ENCODE results near the gene FAT3. TPM values are rescaled to one million over a fixed set of nuclear protein-coding genes. Genes with fewer than 3 reads are reported as not detected.

The FAT3 gene
- total RNA-seq, 1 experiment from 2014 or later = 3.4 TPM

DNA sequence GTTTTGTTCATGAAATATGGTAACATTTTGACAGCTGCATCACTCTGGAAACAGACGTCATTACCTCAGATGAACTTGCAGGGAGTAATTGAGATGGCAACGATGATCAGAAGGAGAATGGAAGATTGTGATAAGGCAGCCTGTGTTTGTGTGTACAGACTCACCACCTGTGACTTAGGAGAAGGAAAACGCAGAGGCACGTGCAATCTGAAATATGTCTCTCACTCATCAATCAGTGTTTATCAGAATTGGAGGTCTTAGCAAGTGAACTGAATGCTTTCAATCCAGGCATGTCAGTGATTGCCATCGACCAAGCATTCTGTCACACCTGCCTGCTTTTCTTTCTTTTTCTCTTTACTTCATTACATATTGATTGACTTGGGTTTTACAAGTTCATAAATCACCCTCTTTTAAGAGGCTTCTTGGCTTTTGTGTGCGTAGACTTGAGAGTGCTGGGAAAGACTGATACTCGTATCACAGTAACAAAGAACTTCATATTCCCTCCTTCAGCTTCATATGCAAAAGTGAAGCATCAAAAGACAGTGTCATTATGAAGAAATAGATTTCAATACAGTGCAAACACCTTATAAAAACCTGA, 24.6 kb downstream of the FAT3 start:
- Histone ChIP-seq H4K20me1 (ENCODE audit: insufficient read depth) (no peaks in the 10 kb centered on the region), H3K4me3 (no peak overlapping the region), H3F3A (ENCODE audit: insufficient read depth, low read depth) (no peaks in the 10 kb centered on the region), H3K4me2 (no peak overlapping the region), H3K27ac (no peak overlapping the region), H3K4me1 (replicated peaks; ENCODE audit: insufficient read depth) (no peaks in the 10 kb centered on the region), H3K9me3 (ENCODE audit: insufficient read depth, low read depth) (no peaks in the 10 kb centered on the region), H3K36me3 (ENCODE audit: low read depth) (no peaks in the 10 kb centered on the region), H3K27me3 (ENCODE audit: insufficient read depth, low read depth) (no peaks in the 10 kb centered on the region), H3K79me2 (ENCODE audit: low read depth) (no peaks in the 10 kb centered on the region), H3K9me2 (ENCODE audit: insufficient read depth) (no peaks in the 10 kb centered on the region), H2AFZ (no peak overlapping the region; the same call in none of the 2 replicates)
- BruUV-seq (replicated peaks) = no TSS peak
- TF ChIP-seq, protein P1, sequence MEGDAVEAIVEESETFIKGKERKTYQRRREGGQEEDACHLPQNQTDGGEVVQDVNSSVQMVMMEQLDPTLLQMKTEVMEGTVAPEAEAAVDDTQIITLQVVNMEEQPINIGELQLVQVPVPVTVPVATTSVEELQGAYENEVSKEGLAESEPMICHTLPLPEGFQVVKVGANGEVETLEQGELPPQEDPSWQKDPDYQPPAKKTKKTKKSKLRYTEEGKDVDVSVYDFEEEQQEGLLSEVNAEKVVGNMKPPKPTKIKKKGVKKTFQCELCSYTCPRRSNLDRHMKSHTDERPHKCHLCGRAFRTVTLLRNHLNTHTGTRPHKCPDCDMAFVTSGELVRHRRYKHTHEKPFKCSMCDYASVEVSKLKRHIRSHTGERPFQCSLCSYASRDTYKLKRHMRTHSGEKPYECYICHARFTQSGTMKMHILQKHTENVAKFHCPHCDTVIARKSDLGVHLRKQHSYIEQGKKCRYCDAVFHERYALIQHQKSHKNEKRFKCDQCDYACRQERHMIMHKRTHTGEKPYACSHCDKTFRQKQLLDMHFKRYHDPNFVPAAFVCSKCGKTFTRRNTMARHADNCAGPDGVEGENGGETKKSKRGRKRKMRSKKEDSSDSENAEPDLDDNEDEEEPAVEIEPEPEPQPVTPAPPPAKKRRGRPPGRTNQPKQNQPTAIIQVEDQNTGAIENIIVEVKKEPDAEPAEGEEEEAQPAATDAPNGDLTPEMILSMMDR (conservative IDR thresholded peaks at IDR 0.05) = no peak
- no peak for TF ChIP-seq EZH2 (IDR thresholded peaks at IDR 0.05; ENCODE audit: low read depth)
- DNase-seq = no peak
- ChIA-PET POLR2A (ENCODE audit: unreplicated experiment) (no interaction called here), CTCF (interaction anchor here (0.6 kb wide), 1 partner anchor 260 kb away, joined by 3 read pairs; no protein-coding TSS in a partner anchor)
- intact Hi-C loops (cut with micrococcal nuclease; ENCODE audit: unreplicated experiment) = no loop called here

DNA sequence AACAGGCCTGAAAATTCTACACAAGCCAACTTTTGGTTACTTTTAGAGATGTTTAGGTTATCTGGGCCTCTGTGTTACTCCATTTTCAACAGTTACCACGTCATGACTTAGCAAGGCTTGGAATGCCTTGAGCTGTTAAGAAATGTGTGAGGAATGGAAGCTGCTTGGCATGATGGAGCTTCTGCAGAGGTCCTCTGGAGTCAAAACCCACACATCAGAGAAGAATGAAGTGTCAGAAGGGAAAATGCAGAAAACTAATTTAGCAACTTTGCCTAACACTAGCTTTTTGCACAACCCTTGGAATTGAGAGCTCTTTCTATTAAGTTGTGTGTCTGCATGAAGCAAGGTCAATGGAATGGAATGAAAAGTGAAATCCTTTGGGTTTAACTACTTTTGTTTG, 27.4 kb downstream of the FAT3 start:
- Histone ChIP-seq H3K79me2 (ENCODE audit: low read depth) (no peaks in the 10 kb centered on the region), H3K9me3 (ENCODE audit: insufficient read depth, low read depth) (no peaks in the 10 kb centered on the region), H4K20me1 (ENCODE audit: insufficient read depth) (no peaks in the 10 kb centered on the region), H3K4me2 (no peak overlapping the region), H3K4me1 (replicated peaks; ENCODE audit: insufficient read depth) (no peaks in the 10 kb centered on the region), H3K36me3 (ENCODE audit: low read depth) (no peaks in the 10 kb centered on the region), H2AFZ (no peak overlapping the region), H3K9me2 (ENCODE audit: insufficient read depth) (no peaks in the 10 kb centered on the region), H3K4me3 (no peak overlapping the region), H3F3A (ENCODE audit: insufficient read depth, low read depth) (no peaks in the 10 kb centered on the region), H3K27ac (no peak overlapping the region), H3K27me3 (ENCODE audit: insufficient read depth, low read depth) (no peaks in the 10 kb centered on the region)
- POLR2A ChIA-PET (ENCODE audit: unreplicated experiment) = interaction anchor here (0.6 kb wide), 1 partner anchor 1049 kb away, joined by 3 read pairs; no protein-coding TSS in a partner anchor
- CTCF ChIA-PET = no interaction called here
- intact Hi-C loops (cut with micrococcal nuclease; ENCODE audit: unreplicated experiment) = no loop called here
- no peak for TF ChIP-seq EZH2 (IDR thresholded peaks at IDR 0.05; ENCODE audit: low read depth)
- TF ChIP-seq, protein P1 (conservative IDR thresholded peaks at IDR 0.05) = no peak
- BruUV-seq (replicated peaks) = no TSS peak
- no peak for DNase-seq

DNA sequence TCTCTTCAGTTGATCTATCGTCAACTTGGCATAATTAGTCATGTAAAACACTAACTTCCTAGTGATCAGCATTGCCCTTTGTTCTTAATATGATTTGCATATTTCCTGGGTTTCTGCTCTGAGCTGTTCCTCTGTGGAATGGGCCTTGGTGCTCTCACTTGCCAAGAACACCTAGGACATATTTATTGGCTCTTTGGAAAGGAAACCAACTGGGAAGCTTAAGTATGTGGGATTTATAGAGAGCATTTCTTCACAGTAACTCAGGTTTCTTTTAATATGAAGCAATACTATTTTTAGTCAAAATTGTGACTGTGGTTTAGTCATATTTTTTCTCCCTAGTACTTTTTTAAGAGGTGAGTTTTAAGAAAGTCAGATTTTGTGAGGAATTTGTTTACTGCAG, 28.8 kb downstream of the FAT3 start:
- Histone ChIP-seq H4K20me1 (ENCODE audit: insufficient read depth) (no peaks in the 10 kb centered on the region), H3K27ac (no peak overlapping the region), H3K4me3 (no peak overlapping the region), H3K36me3 (ENCODE audit: low read depth) (no peaks in the 10 kb centered on the region), H3K9me3 (ENCODE audit: insufficient read depth, low read depth) (no peaks in the 10 kb centered on the region), H3F3A (ENCODE audit: insufficient read depth, low read depth) (no peaks in the 10 kb centered on the region), H2AFZ (no peak overlapping the region), H3K79me2 (ENCODE audit: low read depth) (no peaks in the 10 kb centered on the region), H3K4me2 (no peak overlapping the region), H3K27me3 (ENCODE audit: insufficient read depth, low read depth) (no peaks in the 10 kb centered on the region), H3K4me1 (replicated peaks; ENCODE audit: insufficient read depth) (no peaks in the 10 kb centered on the region), H3K9me2 (ENCODE audit: insufficient read depth) (no peaks in the 10 kb centered on the region)
- no TSS peak for BruUV-seq (replicated peaks)
- ChIA-PET POLR2A (ENCODE audit: unreplicated experiment) (no interaction called here), CTCF (no interaction called here)
- intact Hi-C loops (cut with micrococcal nuclease; ENCODE audit: unreplicated experiment) = no loop called here
- TF ChIP-seq, protein P1 (conservative IDR thresholded peaks at IDR 0.05) = no peak
- no peak for TF ChIP-seq EZH2 (IDR thresholded peaks at IDR 0.05; ENCODE audit: low read depth)
- no peak for DNase-seq

Data from PC-9 (cell line).